Measurements from ENCODE around the gene SOHLH1.

DNA sequence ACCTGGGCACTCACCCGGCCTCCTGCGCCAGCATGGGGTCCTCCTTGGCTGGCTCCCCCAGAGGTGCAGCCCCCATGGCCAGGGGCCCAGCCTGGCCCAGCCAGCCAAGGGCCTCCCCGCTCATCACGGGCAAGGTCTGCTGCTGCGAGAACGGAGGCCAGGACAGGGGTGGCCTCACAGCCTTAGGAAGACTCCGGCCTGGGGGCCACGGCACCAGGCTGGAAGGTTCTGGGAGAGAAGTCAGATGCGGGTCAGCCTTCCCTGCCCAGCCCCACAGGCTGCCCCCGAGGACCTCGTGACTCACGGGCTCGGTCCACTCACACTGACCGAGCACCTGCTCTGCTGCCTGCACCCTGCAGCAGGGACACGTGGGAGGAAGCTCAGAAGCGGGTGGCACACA is 4.2 kb downstream of the SOHLH1 start:
- TF ChIP-seq, protein P1, sequence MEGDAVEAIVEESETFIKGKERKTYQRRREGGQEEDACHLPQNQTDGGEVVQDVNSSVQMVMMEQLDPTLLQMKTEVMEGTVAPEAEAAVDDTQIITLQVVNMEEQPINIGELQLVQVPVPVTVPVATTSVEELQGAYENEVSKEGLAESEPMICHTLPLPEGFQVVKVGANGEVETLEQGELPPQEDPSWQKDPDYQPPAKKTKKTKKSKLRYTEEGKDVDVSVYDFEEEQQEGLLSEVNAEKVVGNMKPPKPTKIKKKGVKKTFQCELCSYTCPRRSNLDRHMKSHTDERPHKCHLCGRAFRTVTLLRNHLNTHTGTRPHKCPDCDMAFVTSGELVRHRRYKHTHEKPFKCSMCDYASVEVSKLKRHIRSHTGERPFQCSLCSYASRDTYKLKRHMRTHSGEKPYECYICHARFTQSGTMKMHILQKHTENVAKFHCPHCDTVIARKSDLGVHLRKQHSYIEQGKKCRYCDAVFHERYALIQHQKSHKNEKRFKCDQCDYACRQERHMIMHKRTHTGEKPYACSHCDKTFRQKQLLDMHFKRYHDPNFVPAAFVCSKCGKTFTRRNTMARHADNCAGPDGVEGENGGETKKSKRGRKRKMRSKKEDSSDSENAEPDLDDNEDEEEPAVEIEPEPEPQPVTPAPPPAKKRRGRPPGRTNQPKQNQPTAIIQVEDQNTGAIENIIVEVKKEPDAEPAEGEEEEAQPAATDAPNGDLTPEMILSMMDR (IDR thresholded peaks at IDR 0.05) = no peak
- no peak for TF ChIP-seq POLR2A (IDR thresholded peaks at IDR 0.05)
